OCI-LY1 (cell line): ENCODE measurements around the gene YIPF1.
A peak's percentile ranks its signal among the peaks of the same experiment; 100 is the strongest.
"Not testable (repeated sequence)": the region's sequence is repeated elsewhere in the genome, so short reads cannot be mapped to it uniquely, and the experiment has no call there.

Experiments used
- H2AFZ ChIP-seq: fragments of 200-600 bp; sonication (generic), shearing (Covaris generic); 2 replicates; pipeline ENCODE4 v1.6.0; 2014; ENCODE audit warnings: antibody characterized with exemption, mild to moderate bottlenecking, low read length
- H3F3A ChIP-seq: fragments of 200-600 bp; sonication (generic), shearing (Covaris generic); 2 replicates; pipeline ENCODE4 v1.6.0; 2014; ENCODE audit warnings: mild to moderate bottlenecking, antibody characterized with exemption, low read length, moderate library complexity; ENCODE audit not compliant: insufficient read depth
- H3K27ac ChIP-seq: fragments of 200-600 bp; sonication (generic); 2 replicates; pipeline ENCODE4 v1.5.1; 2014; ENCODE audit warnings: low read length, mixed run types, mild to moderate bottlenecking, low read depth; ENCODE audit not compliant: poor library complexity, severe bottlenecking
- H3K27me3 ChIP-seq: fragments of 200-600 bp; sonication (generic); 2 replicates; pipeline ENCODE4 v1.6.0; 2014; ENCODE audit warnings: antibody characterized with exemption, mild to moderate bottlenecking, low read length, moderate library complexity; ENCODE audit not compliant: insufficient read depth
- H3K36me3 ChIP-seq: fragments of 200-600 bp; sonication (generic); 2 replicates; pipeline ENCODE4 v1.6.1; 2014; ENCODE audit warnings: mild to moderate bottlenecking, antibody characterized with exemption, low read length, moderate library complexity, mixed read lengths; ENCODE audit not compliant: insufficient read depth
- H3K4me1 ChIP-seq: fragments of 200-600 bp; sonication (generic); 2 replicates; pipeline ENCODE4 v1.5.1; 2014; ENCODE audit warnings: mild to moderate bottlenecking, low read length, moderate library complexity; ENCODE audit not compliant: insufficient read depth, severe bottlenecking
- H3K4me2 ChIP-seq: fragments of 200-600 bp; sonication (generic), shearing (Covaris generic); 2 replicates; pipeline ENCODE4 v1.6.1; 2014; ENCODE audit warnings: low read length
- H3K4me3 ChIP-seq: fragments of 200-600 bp; sonication (generic); 2 replicates; pipeline ENCODE4 v1.5.1; 2014; ENCODE audit warnings: low read length, low read depth, mild to moderate bottlenecking, mixed read lengths; ENCODE audit not compliant: poor library complexity, severe bottlenecking
- H3K79me2 ChIP-seq: fragments of 200-600 bp; shearing (Covaris generic); 2 replicates; pipeline ENCODE4 v1.6.1; 2016; ENCODE audit warnings: mixed run types, low read length, mixed read lengths; ENCODE audit not compliant: insufficient read depth
- H3K9ac ChIP-seq: fragments of 200-600 bp; sonication (generic), shearing (Covaris generic); 2 replicates; pipeline ENCODE4 v1.6.1; 2014; ENCODE audit warnings: mild to moderate bottlenecking, low read length, mixed read lengths
- H3K9me2 ChIP-seq: fragments of 200-600 bp; sonication (generic), shearing (Covaris generic); 2 replicates; pipeline ENCODE4 v1.6.1; 2014; ENCODE audit warnings: low read depth, mild to moderate bottlenecking, low read length, mixed read lengths
- H3K9me3 ChIP-seq: fragments of 200-600 bp; shearing (Covaris generic); 2 replicates; pipeline ENCODE4 v1.6.1; 2014; ENCODE audit warnings: low read length, mixed read lengths
- H4K20me1 ChIP-seq: fragments of 200-600 bp; sonication (generic), shearing (Covaris generic); 2 replicates; pipeline ENCODE4 v1.6.0; 2016; ENCODE audit warnings: mild to moderate bottlenecking, low read length; ENCODE audit not compliant: insufficient read depth
- EZH2 ChIP-seq: fragments of 200-600 bp; sonication (generic), shearing (Covaris generic); IDR thresholded peaks from 2 replicates; pipeline ENCODE4 v1.8.0; 2017; ENCODE audit warnings: borderline replicate concordance, mixed run types, mild to moderate bottlenecking, antibody characterized with exemption, low read length, moderate library complexity, mixed read lengths
- TF ChIP-seq, protein P1 (sequence below): fragments of 200-600 bp; sonication (generic), shearing (Covaris generic); IDR thresholded peaks from 2 replicates; pipeline ENCODE4 v1.5.1; 2017; ENCODE audit warnings: mild to moderate bottlenecking, antibody characterized with exemption, low read length, moderate library complexity, mixed read lengths

Gene YIPF1

GRCh38 chr1:53819387-53819786 is 70.2 kb downstream of the YIPF1 start:
- Histone ChIP-seq H3K9ac (no peak overlapping the region), H3K9me2 (no peaks in the 10 kb centered on the region), H3K27ac (no peak overlapping the region), H3K79me2 (peaks cover 21% of the 10 kb centered on the region; the same call in 1 of the 2 replicates), H3K9me3 (no peaks in the 10 kb centered on the region), H3K4me3 (no peak overlapping the region), H3K36me3 (peaks cover 98% of the 10 kb centered on the region), H3K27me3 (no peaks in the 10 kb centered on the region), H3F3A (no peaks in the 10 kb centered on the region), H3K4me1 (no peaks in the 10 kb centered on the region), H2AFZ (no peak overlapping the region), H4K20me1 (no peaks in the 10 kb centered on the region), H3K4me2 (no peak overlapping the region)
- TF ChIP-seq, protein P1, sequence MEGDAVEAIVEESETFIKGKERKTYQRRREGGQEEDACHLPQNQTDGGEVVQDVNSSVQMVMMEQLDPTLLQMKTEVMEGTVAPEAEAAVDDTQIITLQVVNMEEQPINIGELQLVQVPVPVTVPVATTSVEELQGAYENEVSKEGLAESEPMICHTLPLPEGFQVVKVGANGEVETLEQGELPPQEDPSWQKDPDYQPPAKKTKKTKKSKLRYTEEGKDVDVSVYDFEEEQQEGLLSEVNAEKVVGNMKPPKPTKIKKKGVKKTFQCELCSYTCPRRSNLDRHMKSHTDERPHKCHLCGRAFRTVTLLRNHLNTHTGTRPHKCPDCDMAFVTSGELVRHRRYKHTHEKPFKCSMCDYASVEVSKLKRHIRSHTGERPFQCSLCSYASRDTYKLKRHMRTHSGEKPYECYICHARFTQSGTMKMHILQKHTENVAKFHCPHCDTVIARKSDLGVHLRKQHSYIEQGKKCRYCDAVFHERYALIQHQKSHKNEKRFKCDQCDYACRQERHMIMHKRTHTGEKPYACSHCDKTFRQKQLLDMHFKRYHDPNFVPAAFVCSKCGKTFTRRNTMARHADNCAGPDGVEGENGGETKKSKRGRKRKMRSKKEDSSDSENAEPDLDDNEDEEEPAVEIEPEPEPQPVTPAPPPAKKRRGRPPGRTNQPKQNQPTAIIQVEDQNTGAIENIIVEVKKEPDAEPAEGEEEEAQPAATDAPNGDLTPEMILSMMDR = no peak
- TF ChIP-seq EZH2 = no peak

- not testable (repeated sequence) for H4K20me1 ChIP-seq, H3K4me1 ChIP-seq, H3K9ac ChIP-seq, H3K4me3 ChIP-seq, H3F3A ChIP-seq, H3K9me2 ChIP-seq, H3K27ac ChIP-seq, H2AFZ ChIP-seq, H3K9me3 ChIP-seq, H3K4me2 ChIP-seq, H3K27me3 ChIP-seq
- H3K79me2 ChIP-seq = peaks cover 12% of the 10 kb centered on the region; the same call in 1 of the 2 replicates
- peaks cover 96% of the 10 kb centered on the region for H3K36me3 ChIP-seq
These were observed 73.0 kb downstream of the YIPF1 start for GRCh38 chr1:53816584-53816983.

DNA sequence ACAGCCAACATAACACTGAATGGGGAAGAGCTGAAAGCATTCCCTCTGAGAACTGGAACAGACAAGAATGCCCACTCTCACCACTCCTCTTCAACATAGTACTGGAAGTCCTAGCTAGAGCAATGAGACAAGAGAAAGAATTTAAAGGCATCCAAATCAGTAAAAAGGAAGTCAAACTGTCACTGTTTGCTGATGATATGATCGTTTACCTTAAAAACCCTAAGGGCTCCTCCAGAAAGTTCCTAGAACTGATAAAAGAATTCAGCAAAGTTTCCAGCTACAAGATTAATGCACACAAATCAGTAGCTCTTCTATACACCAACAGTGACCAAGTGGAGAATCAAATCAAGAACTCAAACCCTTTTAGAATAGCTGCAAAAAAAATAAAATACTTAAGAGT is 74.1 kb downstream of the YIPF1 start:
- not testable (repeated sequence) for H3K79me2 ChIP-seq, H3K4me2 ChIP-seq

DNA sequence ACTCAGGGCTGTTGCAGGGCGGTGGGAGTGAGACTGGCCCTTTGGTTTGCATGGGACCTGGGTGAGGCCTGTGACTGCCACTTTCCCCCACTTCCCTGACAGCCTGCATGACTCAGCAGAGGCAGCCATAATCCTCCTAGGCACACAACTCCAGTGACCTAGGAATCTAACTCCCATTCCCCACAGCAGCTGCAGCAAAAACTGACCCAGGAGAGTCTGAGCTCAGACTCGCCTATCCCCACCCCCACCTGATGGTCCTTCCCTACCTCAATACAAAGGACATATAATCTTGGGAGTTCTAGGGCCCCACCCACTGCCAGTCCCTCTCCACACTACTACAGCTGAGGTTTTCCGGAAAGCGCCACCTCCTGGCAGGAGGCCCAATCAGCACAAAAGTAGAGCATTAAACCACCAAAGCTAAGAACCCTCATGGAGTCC is 78.2 kb downstream of the YIPF1 start:
- no peaks in the 10 kb centered on the region for H4K20me1 ChIP-seq
- H3K79me2 ChIP-seq = no peaks in the 10 kb centered on the region
- no peak for TF ChIP-seq EZH2
- TF ChIP-seq, protein P1 = peak; percentile 41; the same call in 1 of the 2 replicates
- H3K27ac ChIP-seq = peak overlapping the region; percentile 20
- H3K9ac ChIP-seq = no peak overlapping the region
- no peaks in the 10 kb centered on the region for H3K9me3 ChIP-seq
- no peak overlapping the region for H3K4me3 ChIP-seq
- no peak overlapping the region for H3K4me2 ChIP-seq
- no peaks in the 10 kb centered on the region for H3K4me1 ChIP-seq
- H2AFZ ChIP-seq = no peak overlapping the region
- peaks cover 94% of the 10 kb centered on the region for H3K36me3 ChIP-seq
- no peaks in the 10 kb centered on the region for H3K9me2 ChIP-seq
- H3F3A ChIP-seq = no peaks in the 10 kb centered on the region
- no peaks in the 10 kb centered on the region for H3K27me3 ChIP-seq

More for the DNA sequence above, 74.1 kb downstream of the YIPF1 start:
- not testable (repeated sequence) for H2AFZ ChIP-seq, H3K4me1 ChIP-seq, H3K4me3 ChIP-seq, H4K20me1 ChIP-seq, H3F3A ChIP-seq, H3K9ac ChIP-seq, H3K27ac ChIP-seq, H3K27me3 ChIP-seq, H3K9me2 ChIP-seq, H3K9me3 ChIP-seq
- peaks cover 96% of the 10 kb centered on the region for H3K36me3 ChIP-seq
